B cell (primary cell): ENCODE results near the gene STAM. TPM values are rescaled to one million over a fixed set of nuclear protein-coding genes. Genes with fewer than 3 reads are reported as not detected.
"Not testable (repeated sequence)": the region's sequence is repeated elsewhere in the genome, so short reads cannot be mapped to it uniquely, and the experiment has no call there.

Experiments
- ATAC-seq: fragments of 200-7000 bp; cut with Tn5 transposase; one replicate; pipeline ENCODE4 v1.10.0; 2021; ENCODE audit warnings: low read depth, mild to moderate bottlenecking, moderate number of reproducible peaks, moderate library complexity
- CTCF ChIA-PET: fragments of 350-600 bp; sonication (Branson Sonifier 250); formaldehyde crosslinking; loops from one replicate; lab custom pipeline; 2021; ENCODE audit warnings: antibody characterized with exemption, inconsistent platforms; lab: Charles Lee
- POLR2A ChIA-PET: fragments of 350-600 bp; sonication (Branson Sonifier 250); formaldehyde crosslinking; loops from one replicate; lab custom pipeline; 2021; ENCODE audit warnings: antibody characterized with exemption; lab: Charles Lee
- DNase-seq: peaks from one replicate; pipeline ENCODE4 v3.0.0; 2013
- H2AFZ ChIP-seq: 2 replicates; pipeline ENCODE4 v1.6.1; 2012; ENCODE audit warnings: mild to moderate bottlenecking, low read depth, low read length; ENCODE audit not compliant: insufficient read depth, poor library complexity, severe bottlenecking
- H3K27ac ChIP-seq, 2 donors: 1 replicate in 1 of 2; 2 replicates in 1 of 2; pipeline ENCODE4 v1.5.1; 2012 to 2013; ENCODE audit warnings: low read length in 2 of 2, mild to moderate bottlenecking in 2 of 2, moderate library complexity in 1 of 2
- H3K27me3 ChIP-seq, 4 experiments: fragments of 200-600 bp in 1 of 4; sonication (generic) in 1 of 4; replicated peaks in 1 of 4; 1 replicate in 2 of 4; 2 replicates in 2 of 4; pipeline versions ENCODE4 v1.6.1 to v1.7.0; 2013 to 2016; ENCODE audit warnings: low read length in 3 of 4, mild to moderate bottlenecking in 2 of 4, mixed read lengths in 1 of 4, moderate library complexity in 1 of 4; ENCODE audit not compliant: insufficient read depth in 4 of 4, control insufficient read depth in 3 of 4; ENCODE audit errors: control extremely low read depth in 1 of 4
- H3K36me3 ChIP-seq, 2 experiments: replicated peaks in 1 of 2; 1 replicate in 1 of 2; 2 replicates in 1 of 2; pipeline versions ENCODE4 v1.6.1 to v1.7.1; 2013; ENCODE audit warnings: low read length in 1 of 2; ENCODE audit not compliant: insufficient read depth in 2 of 2, control insufficient read depth in 1 of 2; ENCODE audit errors: control extremely low read depth in 1 of 2, extremely low read depth in 1 of 2
- H3K4me1 ChIP-seq, 2 donors: fragments of 200-600 bp in 1 of 2; sonication (generic) in 1 of 2; 1 replicate in 1 of 2; 2 replicates in 1 of 2; pipeline versions ENCODE4 v1.5.1 to v1.6.1; 2013 to 2017; ENCODE audit warnings: low read length in 2 of 2; ENCODE audit not compliant: control insufficient read depth in 2 of 2, insufficient read depth in 2 of 2
- H3K4me2 ChIP-seq: replicated peaks from 2 replicates; pipeline ENCODE3; 2012; ENCODE audit warnings: mild to moderate bottlenecking, low read depth, low read length; ENCODE audit not compliant: poor library complexity, severe bottlenecking
- H3K4me3 ChIP-seq, 5 experiments: fragments of 200-600 bp in 1 of 5; sonication (generic) in 1 of 5; 1 replicate in 3 of 5; 2 replicates in 2 of 5; pipeline versions ENCODE4 v1.5.1 to v1.7.0; 2011 to 2016; ENCODE audit warnings: low read length in 4 of 5, mild to moderate bottlenecking in 4 of 5, low read depth in 2 of 5, control low read depth in 1 of 5, moderate library complexity in 1 of 5; ENCODE audit not compliant: insufficient read depth in 1 of 5; ENCODE audit errors: control extremely low read depth in 1 of 5, extremely low read depth in 1 of 5
- H3K79me2 ChIP-seq: fragments of 200-600 bp; sonication (generic); one replicate; pipeline ENCODE4 v1.6.0; 2016; ENCODE audit warnings: low read length; ENCODE audit not compliant: control insufficient read depth, insufficient read depth
- H3K9ac ChIP-seq: fragments of 200-600 bp; sonication (generic); 2 replicates; pipeline ENCODE4 v1.6.1; 2017; ENCODE audit warnings: mild to moderate bottlenecking, low read length, moderate library complexity
- H3K9me3 ChIP-seq, 3 donors: one replicate each; pipeline versions ENCODE4 v1.6.1 to v1.7.1; 2013; ENCODE audit warnings: low read length in 2 of 3; ENCODE audit not compliant: control insufficient read depth in 2 of 3, insufficient read depth in 1 of 3; ENCODE audit errors: control extremely low read depth in 1 of 3
- H4K20me1 ChIP-seq: 2 replicates; pipeline ENCODE4 v1.6.0; 2012; ENCODE audit warnings: mild to moderate bottlenecking, low read length; ENCODE audit not compliant: insufficient read depth, control insufficient read depth, poor library complexity, severe bottlenecking
- H3K27ac Mint-ChIP-seq: one replicate; pipeline ENCODE4 v1.8.0; 2021; ENCODE audit warnings: mixed read lengths
- H3K27me3 Mint-ChIP-seq: one replicate; pipeline ENCODE4 v1.8.0; 2021; ENCODE audit warnings: mixed read lengths
- H3K4me1 Mint-ChIP-seq: one replicate; pipeline ENCODE4 v1.8.0; 2021; ENCODE audit warnings: mixed read lengths
- H3K4me3 Mint-ChIP-seq: one replicate; pipeline ENCODE4 v1.8.0; 2021; ENCODE audit warnings: mixed read lengths
- H3K9me3 Mint-ChIP-seq: one replicate; pipeline ENCODE4 v1.8.0; 2022; ENCODE audit warnings: mixed read lengths; ENCODE audit not compliant: insufficient read depth
- CTCF ChIP-seq: fragments of 200-600 bp; IDR thresholded peaks from one replicate; pipeline ENCODE4 v1.8.0; 2022; ENCODE audit warnings: antibody characterized with exemption, mild to moderate bottlenecking
- EZH2 ChIP-seq: IDR thresholded peaks from 2 replicates; pipeline ENCODE4 v1.6.1; 2012; ENCODE audit warnings: borderline replicate concordance, low read depth, mild to moderate bottlenecking, moderate library complexity, low read length; ENCODE audit not compliant: insufficient read depth, poor library complexity, severe bottlenecking
- WGBS: methylation state at CpG from one replicate; pipeline ENCODE4 v1.1.5; 2013; ENCODE audit warnings: missing lambda C conversion rate; ENCODE audit not compliant: insufficient coverage; 5-methylcytosine and 5-hydroxymethylcytosine counted together
- intact Hi-C: fragments of 100-400 bp; cut with micrococcal nuclease; formaldehyde crosslinking; loops from one replicate; pipeline ENCODE4 v1.10.0; 2022
- polyA plus RNA-seq: library from polyadenylated mRNA; depleted of rRNA; stranded (reverse); fragments of >200 nt; gene quantifications from 2 replicates; pipeline ENCODE4 v1.2.3, GENCODE V29; 2012
- total RNA-seq, 2 donors: library from RNA; stranded (reverse); fragments of 120-200 nt in 1 of 2; gene quantifications; 1 replicate in 1 of 2; 2 replicates in 1 of 2; pipeline versions ENCODE4 v1.2.3 to v1.2.4, GENCODE V29; 2013 to 2022

Gene STAM
- total and polyA plus RNA-seq, 2 donors (not counting 1 experiment from before 2014, with no cell fraction given) = 9.1 to 35.1 TPM

GRCh38 chr10:17626656-17627055, 17.3 kb upstream of the STAM start:
- POLR2A ChIA-PET = no interaction called here
- no peaks in the 10 kb centered on the region for H3K36me3 ChIP-seq
- no peaks in the 10 kb centered on the region for H3K4me1 Mint-ChIP-seq
- no peak overlapping the region for H3K4me2 ChIP-seq
- CTCF ChIA-PET = interaction anchor here (0.9 kb wide), 1 partner anchor 110 kb away, joined by 3 read pairs; no protein-coding TSS in a partner anchor
- DNase-seq (no peak), ATAC-seq (no peak)
- H3K9me3 ChIP-seq = peaks cover 0 to 4% (median 0%) of the 10 kb centered on the region in 3 donors
- no peak overlapping the region for H3K4me3 ChIP-seq
- WGBS = no CpG with 5 or more reads among the region's 1 CpG
- H3K4me3 Mint-ChIP-seq = no peak overlapping the region
- H3K27ac ChIP-seq = no peak overlapping the region
- intact Hi-C loops = no loop called here
- no peaks in the 10 kb centered on the region for H4K20me1 ChIP-seq
- no peaks in the 10 kb centered on the region for H3K4me1 ChIP-seq
- no peak overlapping the region for H2AFZ ChIP-seq
- TF ChIP-seq EZH2 = no peak
- TF ChIP-seq CTCF = no peak
- H3K9me3 Mint-ChIP-seq = no peaks in the 10 kb centered on the region
- H3K79me2 ChIP-seq = no peaks in the 10 kb centered on the region
- no peak overlapping the region for H3K27ac Mint-ChIP-seq
- peaks cover 21% of the 10 kb centered on the region for H3K27me3 Mint-ChIP-seq
- no peak overlapping the region for H3K9ac ChIP-seq
- peaks cover 0 to 4% (median 0%) of the 10 kb centered on the region in 4 experiments for H3K27me3 ChIP-seq

- H3K4me1 ChIP-seq, H3K9me3 ChIP-seq, H3K4me3 ChIP-seq, H2AFZ ChIP-seq, H3K4me2 ChIP-seq, H3K27ac Mint-ChIP-seq, H3K36me3 ChIP-seq, H3K79me2 ChIP-seq, H3K9ac ChIP-seq, ATAC-seq, H3K4me3 Mint-ChIP-seq, CTCF ChIA-PET, H3K27me3 Mint-ChIP-seq, DNase-seq, H3K27ac ChIP-seq, H3K9me3 Mint-ChIP-seq, POLR2A ChIA-PET, intact Hi-C loops, H4K20me1 ChIP-seq, H3K4me1 Mint-ChIP-seq, H3K27me3 ChIP-seq: not testable (repeated sequence)
- 91% methylated on average over 5 of the region's 8 CpGs for WGBS
Measured at GRCh38 chr10:17632590-17632989, 11.4 kb upstream of the STAM start.
